H1 (cell line): Measurements from ENCODE around the gene ESPNL. TPM values are rescaled to one million over a fixed set of nuclear protein-coding genes. Genes with fewer than 3 reads are reported as not detected.

ENCODE experiments used
- CHD7 ChIP-seq: fragments of 300-600 bp; sonication (generic); IDR thresholded peaks from 2 replicates; pipeline ENCODE4 v1.7.1; 2012; ENCODE audit warnings: low read length, moderate library complexity, mild to moderate bottlenecking, inconsistent platforms; ENCODE audit not compliant: insufficient replicate concordance
- TBP ChIP-seq: IDR thresholded peaks from 2 replicates; pipeline ENCODE4 v1.6.1; 2011; ENCODE audit warnings: low read depth, low read length, improper control_type of control experiment
- USF2 ChIP-seq: IDR thresholded peaks from 2 replicates; pipeline ENCODE4 v1.6.1; 2011; ENCODE audit warnings: low read length, improper control_type of control experiment
- polyA plus RNA-seq, 7 experiments: library from polyadenylated mRNA; depleted of rRNA in 3 of 7; stranded (reverse) in 5 of 7; unstranded in 2 of 7; fragments of >200 nt in 5 of 7; fragments of 200-250 nt in 2 of 7; gene quantifications; 1 replicate in 5 of 7; 2 replicates in 1 of 7; 4 replicates in 1 of 7; pipeline versions ENCODE4 v1.2.1 to v1.2.3, GENCODE V29; 2011 to 2013; ENCODE audit warnings: missing spikeins in 2 of 7, mixed read lengths in 2 of 7
- total RNA-seq: library from RNA; stranded (reverse); fragmentation: NEBNext Ultra II Directional; extraction: Animal tissue kit (Norgen Biotek cat#: 25700); gene quantifications from 2 replicates; pipeline ENCODE4 v1.2.1, GENCODE V29; 2021

The ESPNL gene
- total and polyA plus RNA-seq, 2 of the 8 experiments (the other 6 are each of a cell fraction or from before 2014, with no cell fraction given): 0.68 to 1.3 TPM

- TF ChIP-seq CHD7: no peak
- no peak for TF ChIP-seq USF2
- no peak for TF ChIP-seq TBP
Observed at GRCh38 chr2:238161291-238162051, 61.3 kb downstream of the ESPNL start (continued).
